Panc1 (cell line): ENCODE data around the gene CWC22.

Experiments
- TF ChIP-seq, protein P1 (sequence below): fragments of 450-650 bp; IDR thresholded peaks from 2 replicates; pipeline ENCODE4 v1.5.1; 2017; ENCODE audit warnings: mild to moderate bottlenecking
- TF ChIP-seq, protein P2 (sequence below), 2 experiments: IDR thresholded peaks; 2 replicates each; pipeline ENCODE4 v1.6.1; 2011 to 2012; ENCODE audit warnings: low read depth in 2 of 2, control low read depth in 1 of 2, low read length in 1 of 2, mild to moderate bottlenecking in 1 of 2, moderate library complexity in 1 of 2; ENCODE audit not compliant: insufficient read depth in 1 of 2

GRCh38 chr2:179951680-179952079 lies 55.4 kb downstream of the CWC22 start:
- TF ChIP-seq, protein P1, sequence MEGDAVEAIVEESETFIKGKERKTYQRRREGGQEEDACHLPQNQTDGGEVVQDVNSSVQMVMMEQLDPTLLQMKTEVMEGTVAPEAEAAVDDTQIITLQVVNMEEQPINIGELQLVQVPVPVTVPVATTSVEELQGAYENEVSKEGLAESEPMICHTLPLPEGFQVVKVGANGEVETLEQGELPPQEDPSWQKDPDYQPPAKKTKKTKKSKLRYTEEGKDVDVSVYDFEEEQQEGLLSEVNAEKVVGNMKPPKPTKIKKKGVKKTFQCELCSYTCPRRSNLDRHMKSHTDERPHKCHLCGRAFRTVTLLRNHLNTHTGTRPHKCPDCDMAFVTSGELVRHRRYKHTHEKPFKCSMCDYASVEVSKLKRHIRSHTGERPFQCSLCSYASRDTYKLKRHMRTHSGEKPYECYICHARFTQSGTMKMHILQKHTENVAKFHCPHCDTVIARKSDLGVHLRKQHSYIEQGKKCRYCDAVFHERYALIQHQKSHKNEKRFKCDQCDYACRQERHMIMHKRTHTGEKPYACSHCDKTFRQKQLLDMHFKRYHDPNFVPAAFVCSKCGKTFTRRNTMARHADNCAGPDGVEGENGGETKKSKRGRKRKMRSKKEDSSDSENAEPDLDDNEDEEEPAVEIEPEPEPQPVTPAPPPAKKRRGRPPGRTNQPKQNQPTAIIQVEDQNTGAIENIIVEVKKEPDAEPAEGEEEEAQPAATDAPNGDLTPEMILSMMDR, result no peak
- TF ChIP-seq, protein P2, sequence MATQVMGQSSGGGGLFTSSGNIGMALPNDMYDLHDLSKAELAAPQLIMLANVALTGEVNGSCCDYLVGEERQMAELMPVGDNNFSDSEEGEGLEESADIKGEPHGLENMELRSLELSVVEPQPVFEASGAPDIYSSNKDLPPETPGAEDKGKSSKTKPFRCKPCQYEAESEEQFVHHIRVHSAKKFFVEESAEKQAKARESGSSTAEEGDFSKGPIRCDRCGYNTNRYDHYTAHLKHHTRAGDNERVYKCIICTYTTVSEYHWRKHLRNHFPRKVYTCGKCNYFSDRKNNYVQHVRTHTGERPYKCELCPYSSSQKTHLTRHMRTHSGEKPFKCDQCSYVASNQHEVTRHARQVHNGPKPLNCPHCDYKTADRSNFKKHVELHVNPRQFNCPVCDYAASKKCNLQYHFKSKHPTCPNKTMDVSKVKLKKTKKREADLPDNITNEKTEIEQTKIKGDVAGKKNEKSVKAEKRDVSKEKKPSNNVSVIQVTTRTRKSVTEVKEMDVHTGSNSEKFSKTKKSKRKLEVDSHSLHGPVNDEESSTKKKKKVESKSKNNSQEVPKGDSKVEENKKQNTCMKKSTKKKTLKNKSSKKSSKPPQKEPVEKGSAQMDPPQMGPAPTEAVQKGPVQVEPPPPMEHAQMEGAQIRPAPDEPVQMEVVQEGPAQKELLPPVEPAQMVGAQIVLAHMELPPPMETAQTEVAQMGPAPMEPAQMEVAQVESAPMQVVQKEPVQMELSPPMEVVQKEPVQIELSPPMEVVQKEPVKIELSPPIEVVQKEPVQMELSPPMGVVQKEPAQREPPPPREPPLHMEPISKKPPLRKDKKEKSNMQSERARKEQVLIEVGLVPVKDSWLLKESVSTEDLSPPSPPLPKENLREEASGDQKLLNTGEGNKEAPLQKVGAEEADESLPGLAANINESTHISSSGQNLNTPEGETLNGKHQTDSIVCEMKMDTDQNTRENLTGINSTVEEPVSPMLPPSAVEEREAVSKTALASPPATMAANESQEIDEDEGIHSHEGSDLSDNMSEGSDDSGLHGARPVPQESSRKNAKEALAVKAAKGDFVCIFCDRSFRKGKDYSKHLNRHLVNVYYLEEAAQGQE (IDR thresholded peaks at IDR 0.05; ENCODE audit: insufficient read depth in 1 of 2, low read depth in 2 of 2, low read length in 1 of 2), result no peak
